Fibroblast of pulmonary artery (primary cell): ENCODE measurements around the gene CLIC5.

Source experiments
- DNase-seq: peaks from one replicate; pipeline ENCODE4 v3.0.0-alpha.2; 2010; ENCODE audit warnings: low read depth
- H3K4me3 ChIP-seq: replicated peaks from 2 replicates; pipeline ENCODE4 v1.5.1; 2011; ENCODE audit warnings: low read depth, mild to moderate bottlenecking, control low read depth, low read length, moderate library complexity
- TF ChIP-seq, protein P1 (sequence below): IDR thresholded peaks from 2 replicates; pipeline ENCODE4 v1.5.1; 2011; ENCODE audit warnings: mild to moderate bottlenecking, control low read depth, low read length, inconsistent platforms; ENCODE audit errors: missing control alignments

CLIC5 gene

DNA sequence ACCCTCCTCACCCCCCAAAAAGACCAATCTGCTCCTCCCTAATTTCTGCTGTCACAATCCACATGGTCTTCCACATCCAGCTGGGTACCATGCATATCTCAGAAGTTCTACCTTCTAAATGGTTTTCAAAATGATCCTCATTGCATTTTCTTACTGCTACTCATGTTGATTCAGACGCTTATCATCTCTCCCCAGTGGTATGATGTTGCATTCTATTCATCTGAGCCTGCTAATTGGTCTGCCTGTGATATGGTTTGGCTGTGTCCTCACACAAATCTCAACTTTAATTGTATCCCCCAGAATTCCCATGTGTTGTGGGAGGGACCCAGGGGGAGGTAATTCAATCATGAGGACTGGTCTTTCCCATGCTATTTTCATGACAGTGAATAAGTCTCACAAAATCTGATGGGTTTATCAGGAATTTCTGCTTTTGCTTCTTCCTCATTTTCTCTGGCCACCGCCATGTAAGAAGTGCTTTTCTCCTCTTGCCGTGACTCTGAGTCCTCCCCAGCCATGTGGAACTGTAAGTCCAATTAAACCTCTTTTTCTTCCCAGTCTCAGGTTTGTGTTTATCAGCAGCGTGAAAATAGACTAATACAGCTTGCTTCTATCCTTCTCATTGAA is 41.4 kb upstream of the CLIC5 start:
- DNase-seq = no peak
- no peak overlapping the region for H3K4me3 ChIP-seq
- TF ChIP-seq, protein P1, sequence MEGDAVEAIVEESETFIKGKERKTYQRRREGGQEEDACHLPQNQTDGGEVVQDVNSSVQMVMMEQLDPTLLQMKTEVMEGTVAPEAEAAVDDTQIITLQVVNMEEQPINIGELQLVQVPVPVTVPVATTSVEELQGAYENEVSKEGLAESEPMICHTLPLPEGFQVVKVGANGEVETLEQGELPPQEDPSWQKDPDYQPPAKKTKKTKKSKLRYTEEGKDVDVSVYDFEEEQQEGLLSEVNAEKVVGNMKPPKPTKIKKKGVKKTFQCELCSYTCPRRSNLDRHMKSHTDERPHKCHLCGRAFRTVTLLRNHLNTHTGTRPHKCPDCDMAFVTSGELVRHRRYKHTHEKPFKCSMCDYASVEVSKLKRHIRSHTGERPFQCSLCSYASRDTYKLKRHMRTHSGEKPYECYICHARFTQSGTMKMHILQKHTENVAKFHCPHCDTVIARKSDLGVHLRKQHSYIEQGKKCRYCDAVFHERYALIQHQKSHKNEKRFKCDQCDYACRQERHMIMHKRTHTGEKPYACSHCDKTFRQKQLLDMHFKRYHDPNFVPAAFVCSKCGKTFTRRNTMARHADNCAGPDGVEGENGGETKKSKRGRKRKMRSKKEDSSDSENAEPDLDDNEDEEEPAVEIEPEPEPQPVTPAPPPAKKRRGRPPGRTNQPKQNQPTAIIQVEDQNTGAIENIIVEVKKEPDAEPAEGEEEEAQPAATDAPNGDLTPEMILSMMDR = no peak

DNA sequence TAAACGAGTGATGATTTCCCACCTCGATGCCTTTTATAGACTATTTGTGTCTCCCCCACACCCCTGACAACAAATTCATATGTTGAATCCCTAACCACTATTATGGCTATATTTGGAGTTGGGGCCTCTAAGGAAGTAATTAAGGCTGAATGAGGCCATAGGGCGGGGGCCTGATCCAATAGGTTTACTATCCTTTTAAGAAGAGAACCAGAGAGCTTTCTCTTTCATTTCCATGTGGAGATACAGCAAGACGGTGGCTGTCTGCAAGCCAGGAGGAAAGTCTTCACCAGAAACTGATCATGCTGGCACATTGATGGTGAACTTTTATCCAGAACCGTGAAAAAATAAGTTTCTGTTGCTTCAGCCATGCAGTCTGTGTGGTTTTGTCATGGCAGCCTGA is 38.9 kb upstream of the CLIC5 start:
- TF ChIP-seq, protein P1 = no peak
- no peak for DNase-seq
- no peak overlapping the region for H3K4me3 ChIP-seq

DNA sequence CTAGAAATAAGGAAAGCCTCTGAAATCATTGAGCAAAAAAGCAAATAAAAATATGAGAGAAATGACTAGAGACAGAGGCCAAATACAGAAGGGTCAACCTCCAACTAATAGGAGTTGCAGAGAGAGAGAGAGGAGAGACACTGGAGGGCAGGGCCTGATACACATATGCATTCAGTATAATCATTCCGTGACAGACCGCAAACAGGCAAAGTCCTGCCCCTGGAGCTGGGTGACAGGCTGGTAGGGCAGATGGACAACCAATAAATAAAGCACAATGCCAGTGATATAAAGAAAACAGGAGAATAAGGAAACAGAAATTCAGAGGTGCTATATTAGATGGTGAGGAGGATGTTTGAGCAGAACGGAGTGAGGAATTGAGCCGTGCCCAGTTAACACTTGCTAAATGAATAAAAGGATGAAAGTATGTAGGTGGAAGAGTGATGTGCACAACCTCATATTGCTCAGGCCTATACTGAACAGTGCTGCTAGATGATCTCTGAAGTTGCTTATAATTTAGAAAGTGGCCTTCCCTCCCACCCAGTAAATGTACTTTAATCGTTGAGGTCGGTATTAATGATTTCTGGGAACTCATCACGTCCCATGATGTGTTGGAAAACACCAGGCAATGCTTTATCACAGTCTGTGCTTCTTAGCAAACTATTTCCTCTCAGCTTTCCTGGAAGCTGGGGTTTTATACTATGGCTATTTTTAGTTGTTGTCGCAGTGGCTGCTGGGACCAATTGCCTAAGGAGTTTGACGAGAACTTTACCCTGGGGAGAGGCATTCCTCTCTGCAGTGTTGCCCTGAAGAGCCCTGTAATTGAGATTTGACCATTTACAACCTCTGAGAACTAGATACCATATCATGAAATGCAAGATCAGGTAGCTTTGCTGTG is 37.6 kb upstream of the CLIC5 start:
- peak; percentile 27 for DNase-seq
- TF ChIP-seq, protein P1 = no peak
- H3K4me3 ChIP-seq = no peak overlapping the region

DNA sequence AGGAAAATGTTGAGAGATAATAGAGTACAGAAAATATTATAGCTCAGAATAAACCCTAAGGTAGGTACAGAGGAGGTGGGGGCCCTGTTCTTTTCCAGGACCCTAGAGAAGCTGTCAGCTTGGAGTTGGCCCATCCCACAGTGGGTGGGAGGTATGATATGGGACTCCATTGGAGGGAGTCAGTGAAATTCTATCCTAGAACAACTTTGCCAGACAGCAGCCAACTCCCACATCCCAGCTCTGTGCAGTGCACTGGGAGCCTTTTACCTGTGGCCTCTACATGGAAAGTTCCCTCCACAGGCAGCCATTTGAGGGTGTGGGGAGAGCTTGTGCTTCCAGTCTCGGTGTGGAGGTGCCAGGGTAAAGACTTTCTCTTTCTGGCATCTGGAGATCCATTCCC is 36.8 kb upstream of the CLIC5 start:
- H3K4me3 ChIP-seq = no peak overlapping the region
- TF ChIP-seq, protein P1 = no peak
- DNase-seq = no peak

DNA sequence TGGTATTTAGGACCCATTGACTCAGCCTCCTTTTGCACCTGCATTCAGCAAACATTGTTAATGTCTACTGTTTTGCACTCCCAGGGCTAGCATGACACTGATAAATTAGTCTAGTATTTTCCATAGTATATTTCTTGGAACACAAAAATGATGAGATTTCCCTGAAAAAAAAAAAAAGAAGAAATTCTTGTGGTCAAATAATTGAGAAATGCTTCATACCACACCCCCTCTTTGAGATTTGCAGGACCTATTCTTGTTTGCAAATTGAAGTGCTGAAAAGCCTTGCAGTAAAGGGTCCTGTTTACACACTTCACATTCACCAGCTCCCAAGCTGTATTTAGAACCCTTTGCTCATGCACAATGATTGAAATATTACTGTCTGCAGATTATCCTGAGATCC is 36.3 kb upstream of the CLIC5 start:
- DNase-seq = peak; percentile 10
- TF ChIP-seq, protein P1 = no peak
- no peak overlapping the region for H3K4me3 ChIP-seq

DNA sequence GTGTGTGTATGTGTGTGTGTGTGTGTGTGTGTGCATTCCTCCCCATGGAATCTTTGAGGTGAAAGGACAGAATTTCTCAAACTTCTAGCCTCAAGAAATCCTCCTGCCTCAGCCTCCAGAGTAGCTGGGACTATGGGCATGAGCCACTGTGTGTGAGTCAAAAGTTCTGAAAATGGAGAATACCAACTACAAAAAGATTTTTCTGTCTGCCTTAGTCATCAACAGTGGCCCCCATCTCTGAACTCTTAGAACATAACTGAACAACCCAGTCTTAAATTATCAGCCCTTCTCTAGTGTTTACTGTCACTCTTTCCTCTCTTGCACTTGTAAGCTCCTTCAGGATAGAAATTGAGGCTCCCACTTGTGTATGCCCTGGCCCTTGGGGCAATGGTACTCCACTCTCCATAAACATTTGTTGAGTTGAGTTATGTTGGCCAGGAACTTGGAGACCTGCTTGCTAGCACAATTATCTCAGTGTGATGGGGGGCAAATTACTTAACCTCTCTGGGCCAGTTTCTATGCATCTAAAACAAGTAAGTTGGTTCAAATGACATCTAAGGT is 35.3 kb upstream of the CLIC5 start:
- H3K4me3 ChIP-seq = no peak overlapping the region
- TF ChIP-seq, protein P1 = no peak
- no peak for DNase-seq
